GM18511 (cell line): ENCODE results near the gene CPSF4.

Experiments used
- ATAC-seq: cut with Tn5 transposase; IDR thresholded peaks from one replicate; pipeline ENCODE4 v1.9.1; 2021; ENCODE audit warnings: mild to moderate bottlenecking, moderate library complexity; ENCODE audit not compliant: unreplicated experiment

CPSF4 gene

DNA sequence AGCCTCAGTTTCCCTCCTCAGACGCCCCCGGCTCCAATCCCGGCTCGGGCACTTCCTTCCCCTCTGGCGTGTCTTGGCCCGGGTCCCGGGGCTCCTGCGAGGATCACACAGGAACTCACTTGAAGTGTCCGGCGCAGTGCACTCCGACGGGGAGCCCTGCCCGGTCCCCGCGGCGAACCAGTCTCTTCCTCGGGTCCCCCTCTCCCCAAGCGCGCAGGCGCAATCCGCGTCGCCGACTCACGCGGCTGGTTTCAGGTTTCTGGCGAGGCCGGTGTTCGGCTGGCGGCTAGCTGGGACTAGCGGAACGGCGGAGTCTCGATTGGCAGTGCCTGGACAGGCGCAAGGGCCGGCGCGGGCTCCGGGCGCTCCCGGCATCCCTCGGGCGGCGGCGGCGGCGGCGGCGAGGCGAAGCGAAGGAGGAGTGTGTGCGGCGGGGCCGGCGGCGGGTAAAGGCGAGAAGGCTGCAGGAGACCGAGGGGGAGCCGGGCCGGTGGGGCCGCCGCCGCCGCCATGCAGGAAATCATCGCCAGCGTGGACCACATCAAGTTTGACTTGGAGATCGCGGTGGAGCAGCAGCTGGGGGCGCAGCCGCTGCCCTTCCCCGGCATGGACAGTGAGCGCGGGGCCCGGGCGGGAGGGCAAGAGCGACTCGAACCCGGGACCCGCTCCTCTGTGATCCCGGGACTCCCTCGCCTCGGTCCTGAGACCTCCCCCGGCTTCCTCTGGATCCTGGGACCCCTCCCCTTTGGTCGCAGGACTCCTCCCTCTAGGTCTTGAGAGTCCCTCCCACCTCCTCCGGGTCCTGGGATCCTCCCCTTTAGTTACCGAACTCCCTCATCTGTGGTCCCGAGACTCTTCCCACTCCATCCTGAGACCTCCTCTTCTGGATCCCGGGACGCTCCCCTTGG lies at the start of gene CPSF4, which contains the start of gene PTCD1:
Gene CPSF4, plus strand, starts transcription at position 371 of the 908 bp plus-strand sequence. Its CDS starts 140 bp downstream, at position 511.
Gene PTCD1, minus strand, starts transcription at position 226 of the 908 bp plus-strand sequence. CDS start 3,556 bp downstream, outside the sequence.
- ATAC-seq, result peak; percentile 95

DNA sequence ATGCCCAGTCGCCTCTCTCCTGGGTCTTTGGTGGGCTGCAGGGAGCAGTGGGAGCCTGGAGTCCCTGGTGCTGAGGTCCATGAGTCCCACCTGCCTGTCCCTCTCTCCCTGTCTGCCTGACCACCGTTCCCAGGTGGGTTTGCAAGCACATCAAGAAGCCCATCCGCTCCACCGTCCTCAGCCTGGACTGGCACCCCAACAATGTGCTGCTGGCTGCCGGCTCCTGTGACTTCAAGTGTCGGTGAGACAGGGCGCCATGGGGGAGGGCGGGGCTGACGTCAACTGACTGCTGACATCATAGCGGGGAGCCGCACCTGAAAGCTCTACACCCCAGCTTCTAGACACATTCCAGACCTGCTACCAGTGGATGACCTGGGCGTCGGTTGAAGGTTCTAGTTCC lies 49.0 kb upstream of the CPSF4 start:
- no peak for ATAC-seq

DNA sequence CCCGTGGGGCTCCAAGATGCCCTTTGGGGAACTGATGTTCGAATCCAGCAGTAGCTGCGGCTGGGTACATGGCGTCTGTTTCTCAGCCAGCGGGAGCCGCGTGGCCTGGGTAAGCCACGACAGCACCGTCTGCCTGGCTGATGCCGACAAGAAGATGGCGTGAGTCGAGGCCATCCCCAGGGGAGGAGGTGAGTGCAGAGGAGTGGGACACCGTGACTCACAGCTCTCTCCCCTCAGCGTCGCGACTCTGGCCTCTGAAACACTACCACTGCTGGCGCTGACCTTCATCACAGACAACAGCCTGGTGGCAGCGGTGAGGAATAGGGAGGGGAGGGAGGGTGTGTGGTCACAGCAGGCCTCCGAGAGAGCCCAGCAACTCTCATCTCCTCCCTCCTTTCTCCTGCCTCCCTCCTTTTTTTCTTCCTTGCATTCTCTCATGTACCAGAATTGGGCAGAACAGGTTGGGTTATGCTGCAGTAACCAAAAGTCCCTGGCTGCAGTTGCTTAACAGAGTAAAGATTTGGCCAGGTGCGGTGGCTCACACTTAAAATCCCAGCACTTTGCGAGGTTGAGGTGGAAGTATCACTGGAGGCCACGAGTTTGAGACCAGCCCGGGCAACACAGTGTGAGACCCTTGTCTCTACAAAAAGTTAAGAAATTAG lies 47.7 kb upstream of the CPSF4 start:
- ATAC-seq, result no peak

DNA sequence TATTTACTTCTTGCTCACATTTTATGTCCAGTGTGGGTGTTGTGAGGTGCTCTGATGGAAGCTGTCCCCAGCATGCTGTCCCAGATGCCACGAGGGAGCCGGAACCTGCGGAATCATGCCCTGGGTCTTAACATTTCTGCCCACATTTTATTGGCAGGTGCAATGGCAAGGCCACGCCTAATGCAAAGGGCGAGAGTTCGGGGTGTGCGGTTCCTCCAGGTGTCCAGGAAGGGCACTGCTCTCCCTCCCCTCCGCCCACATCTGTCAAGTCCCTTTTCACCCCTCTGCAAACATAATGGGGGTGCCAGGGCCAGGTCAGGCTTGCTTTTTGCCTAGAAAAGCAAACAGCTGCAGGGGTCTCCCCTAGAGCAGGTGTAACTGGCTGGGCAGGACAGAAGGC lies 46.7 kb upstream of the CPSF4 start:
- ATAC-seq, result no peak

DNA sequence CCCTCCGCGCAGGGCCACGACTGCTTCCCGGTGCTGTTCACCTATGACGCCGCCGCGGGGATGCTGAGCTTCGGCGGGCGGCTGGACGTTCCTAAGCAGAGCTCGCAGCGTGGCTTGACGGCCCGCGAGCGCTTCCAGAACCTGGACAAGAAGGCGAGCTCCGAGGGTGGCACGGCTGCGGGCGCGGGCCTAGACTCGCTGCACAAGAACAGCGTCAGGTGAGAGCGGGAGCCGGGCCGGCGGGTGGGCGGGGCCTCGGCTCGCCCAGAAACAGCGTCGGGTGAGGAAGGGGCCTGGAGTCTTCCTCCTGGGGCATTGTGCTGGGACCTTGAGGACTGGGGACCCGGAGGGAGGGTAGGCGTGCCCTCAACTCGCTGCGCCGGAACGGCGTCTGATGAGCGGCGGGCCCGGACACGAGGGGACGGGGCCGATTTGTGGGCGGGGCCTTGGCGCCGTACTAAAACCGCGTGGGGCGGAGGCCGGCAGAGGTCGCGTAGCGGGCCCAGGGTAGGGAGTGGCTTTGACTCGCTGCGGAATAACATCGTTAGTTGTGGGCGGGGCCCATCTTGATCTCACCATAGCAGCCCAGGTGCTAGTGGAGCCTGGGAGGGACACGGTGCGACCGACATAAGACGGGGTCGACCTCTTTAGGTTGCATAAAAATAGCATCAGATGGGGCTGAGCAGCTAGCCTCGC lies 45.9 kb upstream of the CPSF4 start:
- no peak for ATAC-seq

DNA sequence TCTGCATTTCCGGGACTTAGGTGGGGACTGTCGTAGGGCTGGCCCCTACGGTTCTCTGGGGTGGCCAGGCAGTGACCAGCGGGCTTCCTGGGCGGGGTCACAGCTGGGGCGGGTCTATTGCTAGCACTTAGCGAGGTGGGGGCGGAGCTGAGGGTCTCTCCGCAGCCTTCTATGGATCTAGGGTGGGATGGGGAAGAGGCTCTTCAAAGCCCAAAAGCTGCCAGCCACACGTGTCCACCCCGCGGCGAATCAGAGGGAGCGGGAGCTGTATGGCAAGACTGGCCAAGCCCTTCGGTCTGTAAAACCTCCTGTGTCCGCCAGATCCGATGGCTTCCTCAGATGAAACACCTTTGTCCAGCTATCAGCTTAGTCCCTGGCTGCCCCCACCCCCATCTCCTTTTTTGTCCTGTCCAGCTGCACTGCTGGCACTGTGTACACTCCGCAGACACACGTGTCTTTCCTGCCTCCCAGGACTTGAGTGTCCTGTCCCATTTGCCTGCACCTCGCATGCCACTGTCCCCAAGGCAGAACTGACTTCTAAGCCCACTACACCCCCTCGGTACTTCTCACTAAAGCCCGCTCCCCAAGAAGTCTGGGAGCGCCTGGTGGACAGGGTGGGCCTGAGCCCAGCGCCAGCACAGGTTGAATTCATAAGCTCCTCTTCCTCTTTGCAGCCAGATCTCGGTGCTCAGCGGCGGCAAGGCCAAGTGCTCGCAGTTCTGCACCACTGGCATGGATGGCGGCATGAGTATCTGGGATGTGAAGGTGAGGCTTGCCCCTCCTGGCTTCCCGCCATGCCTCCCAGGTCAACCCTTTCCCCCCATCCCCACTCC lies 45.2 kb upstream of the CPSF4 start:
- no peak for ATAC-seq

DNA sequence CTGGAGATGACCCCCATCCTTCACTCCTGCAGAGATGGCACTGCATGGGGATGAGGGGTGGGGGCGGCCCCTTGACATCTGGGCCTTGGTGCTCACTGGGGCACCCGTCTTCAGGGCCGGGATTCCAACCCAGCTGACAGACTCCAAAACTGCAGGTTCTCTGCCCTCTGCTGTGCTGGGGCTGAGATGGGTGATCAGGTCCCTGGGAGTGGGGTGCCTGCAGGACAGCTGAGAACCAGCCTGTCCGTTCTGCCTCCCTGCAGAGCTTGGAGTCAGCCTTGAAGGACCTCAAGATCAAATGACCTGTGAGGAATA lies 44.6 kb upstream of the CPSF4 start:
- no peak for ATAC-seq

DNA sequence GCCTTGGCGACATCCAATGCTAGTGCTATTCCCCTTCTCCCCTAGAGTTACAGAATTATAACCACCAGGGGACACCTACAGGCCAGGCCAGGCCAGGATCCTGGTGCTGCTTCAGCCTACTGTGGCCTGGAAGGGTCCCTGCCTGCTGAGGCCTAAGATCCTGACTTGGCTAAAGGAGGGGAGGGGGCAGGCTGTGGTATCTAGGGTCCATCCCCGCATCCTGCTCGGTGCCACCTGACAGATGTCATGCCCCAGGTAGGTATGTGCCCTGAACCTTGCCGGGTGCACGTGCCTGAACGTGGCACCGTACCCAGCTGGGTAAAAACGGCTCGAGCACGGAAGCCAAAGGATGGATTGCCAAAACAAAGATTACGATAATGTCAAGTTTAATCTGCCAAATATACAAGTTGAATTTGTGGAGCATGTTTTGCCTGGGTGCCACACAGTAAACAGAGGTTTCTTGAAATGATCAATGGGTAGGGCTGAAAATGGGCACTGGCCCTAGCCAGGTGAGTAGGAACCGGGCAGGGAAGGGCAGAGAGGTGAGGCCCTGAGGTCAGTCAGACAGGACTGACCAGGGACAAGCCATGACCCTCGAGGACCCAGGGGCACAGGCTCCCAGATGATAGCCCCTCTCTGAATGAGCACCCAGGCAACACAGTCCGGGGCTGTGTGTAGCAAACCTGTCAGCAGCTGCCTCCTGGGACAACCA lies 43.0 kb upstream of the CPSF4 start:
- no peak for ATAC-seq

DNA sequence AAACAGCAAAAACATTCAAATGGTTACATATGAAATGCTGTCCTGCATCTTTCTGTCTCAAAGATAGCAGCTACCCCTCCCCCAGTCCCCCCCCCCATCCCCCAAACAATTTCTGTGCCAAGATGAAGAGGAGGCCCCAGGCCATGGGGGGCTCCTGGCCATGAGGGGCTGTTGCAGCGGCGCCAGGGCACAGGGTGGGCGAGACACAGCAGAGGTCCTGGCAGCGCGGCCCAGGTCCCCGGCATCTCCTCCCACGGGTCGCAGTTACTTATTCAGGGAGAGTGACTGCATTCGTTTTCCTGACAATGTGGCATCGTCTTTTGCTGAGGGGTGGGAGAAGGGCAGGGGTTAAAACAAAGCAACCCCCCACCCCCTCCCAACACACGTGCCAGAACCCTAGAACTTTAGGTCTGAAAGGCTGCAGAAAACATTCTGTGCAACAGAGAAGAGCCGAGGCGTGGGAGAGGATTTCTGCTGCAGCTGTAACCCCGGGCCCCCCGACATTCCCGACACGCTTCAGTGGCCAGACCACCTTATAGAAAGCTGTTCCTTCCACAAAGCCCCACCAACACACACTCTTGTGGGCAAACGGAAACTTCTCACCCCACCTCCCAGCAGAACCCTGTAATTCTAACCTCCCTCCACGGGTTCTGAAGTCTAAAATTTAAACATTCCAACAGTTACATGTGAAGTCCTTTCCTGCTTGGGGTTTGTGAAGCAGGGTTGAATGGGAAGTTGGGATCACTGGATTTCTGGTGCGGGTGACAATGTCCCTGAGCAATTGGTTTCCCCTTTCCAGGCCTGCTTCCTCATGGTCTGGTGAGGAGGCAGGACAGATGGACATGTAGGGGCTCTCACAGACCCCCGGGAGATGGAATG lies 42.1 kb upstream of the CPSF4 start:
- no peak for ATAC-seq

DNA sequence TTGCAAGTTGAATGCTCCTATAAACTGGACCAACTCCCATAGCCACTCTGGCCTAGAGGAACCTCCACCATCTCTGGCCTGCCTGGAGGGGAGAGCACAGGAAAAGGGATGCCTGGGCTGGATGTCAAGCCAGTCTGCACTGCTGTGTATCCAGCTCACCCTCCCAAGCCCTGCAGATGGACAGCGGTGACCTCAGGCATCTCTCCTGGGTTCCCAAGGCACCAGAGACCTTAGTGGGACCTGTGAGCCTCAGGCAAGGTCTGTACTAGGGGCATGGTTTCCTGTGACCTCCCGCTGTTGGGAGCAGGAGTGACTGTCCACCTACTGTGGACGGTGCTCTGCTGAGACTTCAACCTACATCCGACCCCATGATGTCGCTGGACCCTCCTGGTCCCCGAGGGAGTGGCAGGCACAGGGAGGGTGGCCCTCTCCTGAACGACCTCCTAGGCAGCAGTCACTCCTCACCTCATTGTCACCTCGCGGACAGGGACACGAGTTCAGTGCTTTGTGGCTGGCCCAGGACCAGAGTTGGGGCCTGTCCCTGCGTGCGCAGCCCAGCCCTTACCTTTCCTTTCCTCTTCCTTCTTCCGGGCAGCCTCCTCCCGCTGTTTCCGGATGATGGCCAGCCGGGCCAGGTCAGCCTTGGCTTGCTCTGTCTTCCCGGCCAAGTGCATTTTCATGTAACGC lies 41.3 kb upstream of the CPSF4 start:
- ATAC-seq, result no peak

DNA sequence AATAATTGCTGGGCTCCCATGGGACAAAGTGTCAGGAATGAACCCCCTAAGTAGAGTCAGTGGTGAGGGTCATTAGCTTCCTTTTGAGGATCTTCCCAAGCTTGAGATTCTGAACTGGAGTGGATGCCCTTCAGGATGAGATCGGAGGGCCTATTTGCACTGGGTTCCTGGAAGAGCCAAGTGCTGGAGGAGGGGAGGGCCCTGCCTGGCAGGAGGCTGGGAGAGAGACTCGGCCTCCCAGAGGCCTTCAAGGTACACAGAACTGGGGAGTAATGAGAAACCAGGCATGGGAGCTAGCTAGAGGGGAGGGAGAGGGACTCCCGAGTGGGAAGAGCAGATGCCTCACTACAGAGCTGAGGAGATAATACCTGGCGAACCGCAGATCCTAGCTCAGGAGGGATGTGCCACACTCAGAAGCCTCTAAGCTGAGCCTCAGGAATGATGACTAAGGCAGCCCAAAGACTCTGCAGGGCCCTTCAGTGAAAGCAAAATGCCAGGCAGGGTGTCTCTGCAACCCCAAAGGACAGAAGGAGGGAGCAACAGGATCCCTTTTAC lies 39.8 kb upstream of the CPSF4 start:
- no peak for ATAC-seq

DNA sequence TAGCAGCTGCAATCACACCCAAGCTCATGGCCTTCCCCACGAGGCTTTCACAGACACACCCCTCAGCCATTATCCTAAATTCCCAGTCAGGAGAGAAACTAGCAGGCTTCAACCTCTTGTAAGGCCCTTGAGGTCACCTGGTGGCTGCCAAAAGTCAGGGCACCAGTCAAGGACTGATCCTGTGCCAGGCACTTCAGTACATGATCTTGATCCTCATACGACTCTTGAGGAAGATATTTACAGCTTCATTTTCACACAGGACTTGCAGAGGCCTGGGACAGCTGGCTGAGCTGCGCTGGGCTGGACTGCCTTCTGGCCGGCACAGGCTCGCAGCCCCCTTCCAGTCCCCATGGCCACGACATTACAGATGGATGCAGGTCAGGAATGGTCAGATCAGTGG lies 39.1 kb upstream of the CPSF4 start:
- no peak for ATAC-seq

DNA sequence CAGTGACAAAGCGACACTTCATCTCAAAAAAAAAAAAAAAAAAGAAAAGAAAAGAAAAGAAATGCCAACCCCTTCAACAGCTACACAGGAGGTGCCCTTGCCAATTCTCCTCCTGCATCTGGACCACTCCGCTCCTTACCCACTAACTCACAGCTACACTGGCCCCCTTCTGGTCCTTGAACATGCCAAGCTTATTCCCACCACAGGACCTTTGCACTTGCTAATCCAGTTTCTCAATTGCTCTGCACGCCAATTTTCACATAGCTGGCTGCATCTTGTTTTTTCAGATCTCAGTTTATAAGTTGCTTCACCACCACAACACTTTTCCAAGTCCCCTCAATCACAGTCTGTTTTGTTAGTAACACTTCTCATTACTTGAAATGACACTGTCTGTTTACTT lies 35.9 kb upstream of the CPSF4 start:
- no peak for ATAC-seq

DNA sequence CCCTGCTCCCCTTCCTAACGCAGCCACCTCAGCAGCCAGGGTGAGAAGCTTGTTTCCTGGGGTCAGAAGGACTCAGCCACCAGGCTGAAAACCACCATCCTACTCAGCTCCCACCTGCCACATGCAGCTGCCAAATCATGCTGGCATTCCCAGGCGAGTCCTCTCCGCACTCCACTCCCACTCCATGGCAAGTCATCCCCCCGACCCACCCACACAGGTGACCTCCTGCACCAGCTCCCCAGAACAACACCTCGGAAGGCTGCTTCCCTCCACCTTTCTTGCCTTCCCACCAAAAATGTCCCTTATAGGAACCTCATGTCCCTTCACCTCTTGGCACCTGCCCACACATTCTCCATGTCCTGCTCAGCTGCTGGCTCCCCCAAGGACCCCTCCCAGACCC lies 35.0 kb upstream of the CPSF4 start:
- no peak for ATAC-seq

DNA sequence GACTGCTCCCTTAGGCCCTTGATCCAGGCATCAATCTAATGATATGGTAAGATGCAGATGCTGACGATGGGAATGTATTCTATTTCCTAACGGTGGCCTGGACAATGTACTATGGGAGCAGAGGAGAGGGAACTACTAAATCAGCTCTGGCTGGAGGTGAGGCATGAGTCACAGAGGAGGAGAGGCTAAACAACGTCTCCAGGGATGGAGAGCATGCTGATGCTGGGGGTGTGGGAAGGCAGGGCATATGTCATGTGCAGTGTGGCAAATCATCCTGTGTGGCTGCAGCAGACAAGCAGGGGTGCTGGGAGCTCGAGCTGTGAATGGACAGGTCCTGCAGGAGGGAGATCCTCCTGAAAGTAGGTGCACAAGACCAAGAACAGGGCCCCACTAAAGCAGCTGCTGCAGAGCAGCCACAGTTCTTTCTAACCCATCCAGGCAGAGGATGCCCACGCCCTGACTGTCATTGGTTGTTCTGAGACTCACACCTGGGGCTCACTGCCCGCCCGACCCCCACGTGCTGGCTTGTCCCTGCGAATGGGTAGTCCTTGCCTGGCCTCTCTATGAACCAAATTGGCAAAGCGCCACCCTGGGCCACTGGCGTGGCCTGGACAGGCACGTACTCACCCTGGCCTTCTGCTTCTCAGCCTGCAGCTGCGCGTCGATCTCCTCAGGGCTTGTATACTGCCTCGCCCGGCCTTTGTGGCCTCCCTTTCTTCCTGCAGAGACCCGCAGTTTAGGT lies 34.3 kb upstream of the CPSF4 start:
- ATAC-seq, result no peak

DNA sequence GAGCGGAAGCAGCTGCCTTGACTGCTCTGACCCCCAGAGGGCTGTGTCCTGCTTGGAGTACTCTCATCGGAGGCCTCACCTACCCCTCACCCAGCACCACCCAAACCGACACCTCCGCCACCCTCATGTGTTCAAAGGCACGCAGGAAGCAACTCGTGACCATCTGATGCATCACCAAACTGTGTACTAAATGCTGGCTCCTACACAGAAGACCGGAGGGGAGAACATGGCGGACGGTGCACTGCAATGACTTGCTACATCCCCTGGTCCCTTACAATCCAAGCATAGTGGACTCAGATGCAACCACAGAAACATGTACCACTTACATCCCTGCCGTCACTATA lies 33.8 kb upstream of the CPSF4 start:
- no peak for ATAC-seq

DNA sequence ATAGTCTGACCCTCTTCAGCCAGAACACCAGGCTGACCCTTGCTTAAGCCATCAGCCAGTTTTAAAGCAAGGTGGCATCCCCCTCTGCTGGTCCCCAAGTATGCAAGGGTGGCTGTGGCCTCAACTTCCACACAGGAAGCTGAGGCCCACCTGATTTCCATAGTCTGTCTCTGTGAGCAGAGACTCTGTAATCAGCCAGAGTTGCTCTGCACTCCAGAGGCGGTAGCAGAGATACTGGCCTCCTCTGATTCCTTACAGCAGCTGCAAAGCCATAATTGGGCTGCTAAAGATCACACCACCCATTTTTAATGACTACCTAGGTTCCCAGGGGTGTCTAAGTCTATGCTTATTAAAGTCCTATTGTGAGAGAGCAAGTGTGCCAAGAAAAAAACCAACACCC lies 32.2 kb upstream of the CPSF4 start:
- no peak for ATAC-seq

DNA sequence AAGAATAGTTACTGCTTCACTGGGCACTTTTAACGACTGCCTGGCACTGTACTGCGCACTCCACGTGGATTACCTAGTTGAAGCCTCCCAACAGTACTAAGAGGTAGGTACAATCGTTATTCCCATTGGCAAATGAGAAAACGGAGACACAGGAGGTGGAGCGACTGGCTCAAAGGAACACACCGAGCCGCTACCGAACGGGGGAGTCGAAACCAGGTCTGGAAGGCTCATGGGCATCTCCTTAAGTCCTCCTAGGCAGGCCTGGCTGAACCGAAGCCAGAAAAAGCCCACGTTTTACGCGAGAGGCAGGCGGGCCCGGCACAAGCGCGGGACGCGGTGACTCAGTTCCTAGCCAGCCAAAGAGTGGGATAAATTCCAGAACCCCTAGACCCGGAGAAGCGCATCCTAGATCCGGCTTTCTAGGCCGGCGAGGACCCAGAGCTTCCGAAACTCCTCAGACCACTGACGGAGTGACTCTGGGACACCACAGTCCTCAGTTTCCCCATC lies 30.8 kb upstream of the CPSF4 start:
- ATAC-seq, result peak; percentile 8
